ENCODE measurements around the gene JPH3.
"Not testable (repeated sequence)": the region's sequence is repeated elsewhere in the genome, so short reads cannot be mapped to it uniquely, and the experiment has no call there.

Gene JPH3

GRCh38 chr16:87575027-87575804 lies 27.1 kb upstream of the JPH3 start:
- no peak for DNase-seq (ENCODE audit: low read depth in 2 of 2)

DNA sequence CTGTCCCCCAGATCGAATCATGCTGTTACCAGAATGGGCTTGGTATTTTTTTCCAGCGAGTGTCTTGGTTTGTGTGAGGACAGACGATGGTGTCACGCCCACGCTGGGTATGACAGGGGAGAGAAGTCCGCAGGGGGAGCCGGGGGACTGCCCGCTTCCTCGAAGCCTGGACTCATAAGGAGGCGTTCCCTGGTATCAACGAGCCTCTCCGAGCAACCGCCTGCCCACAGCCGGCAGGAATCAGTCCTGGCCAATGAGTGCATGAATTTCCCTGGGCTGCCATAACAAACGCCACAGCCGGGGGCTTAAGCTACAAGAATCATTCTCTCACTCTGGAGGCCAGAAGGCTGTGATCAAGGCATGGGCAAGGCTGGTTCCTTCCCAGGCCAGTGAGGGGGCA lies 26.1 kb upstream of the JPH3 start:
- no peak for DNase-seq (ENCODE audit: low read depth in 2 of 2)

GRCh38 chr16:87578142-87578930 lies 24.0 kb upstream of the JPH3 start:
- not testable (repeated sequence) for DNase-seq (ENCODE audit: low read depth in 2 of 2)

DNA sequence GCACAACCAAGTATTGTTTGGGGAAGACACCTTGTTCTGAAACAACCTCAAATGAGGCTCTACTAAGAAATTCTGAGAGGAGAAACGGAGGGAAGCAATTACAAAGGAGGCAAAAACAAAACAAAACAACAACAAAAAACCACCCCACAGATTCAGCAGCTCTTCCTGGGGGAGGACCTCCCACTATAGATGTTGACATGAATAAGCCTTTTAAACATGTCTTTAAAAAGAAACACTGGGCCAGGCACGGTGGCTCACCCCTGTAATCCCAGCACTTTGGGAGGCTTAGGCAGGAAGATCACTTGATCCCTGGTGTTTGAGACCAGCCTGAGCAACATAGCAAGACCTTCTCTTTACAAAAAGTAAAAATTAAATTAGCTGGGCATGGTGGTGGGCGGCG lies 22.6 kb upstream of the JPH3 start:
- DNase-seq (ENCODE audit: low read depth in 2 of 2), result no peak

GRCh38 chr16:87580855-87581261 lies 21.4 kb upstream of the JPH3 start:
- no peak for DNase-seq (ENCODE audit: low read depth in 2 of 2)

DNA sequence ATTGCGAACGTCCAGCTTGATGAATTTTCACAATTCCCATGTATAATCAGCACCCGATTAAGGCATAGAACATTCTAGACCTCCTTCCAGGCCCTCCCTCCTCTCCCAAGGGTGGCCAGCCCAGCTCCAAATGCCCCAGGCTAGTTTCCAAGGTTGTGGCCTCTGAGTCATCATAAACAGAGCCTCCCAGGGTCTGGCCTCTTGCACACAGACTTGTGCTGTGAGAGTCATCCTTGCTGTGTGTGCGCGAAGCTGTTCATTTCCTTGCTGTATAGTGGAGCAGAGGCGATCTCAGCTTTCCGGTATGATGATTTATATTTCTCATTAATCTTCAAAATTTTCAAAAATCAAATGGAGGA lies 20.5 kb upstream of the JPH3 start:
- no peak for DNase-seq (ENCODE audit: low read depth in 2 of 2)

GRCh38 chr16:87582216-87582965 lies 19.9 kb upstream of the JPH3 start:
- DNase-seq (ENCODE audit: low read depth in 2 of 2), result no peak

- no peak for DNase-seq (ENCODE audit: low read depth in 2 of 2)
Measured at GRCh38 chr16:87582966-87583325, 19.4 kb upstream of the JPH3 start.

- no peak for DNase-seq (ENCODE audit: low read depth in 2 of 2)
Measured at GRCh38 chr16:87583453-87584131, 18.7 kb upstream of the JPH3 start.

DNA sequence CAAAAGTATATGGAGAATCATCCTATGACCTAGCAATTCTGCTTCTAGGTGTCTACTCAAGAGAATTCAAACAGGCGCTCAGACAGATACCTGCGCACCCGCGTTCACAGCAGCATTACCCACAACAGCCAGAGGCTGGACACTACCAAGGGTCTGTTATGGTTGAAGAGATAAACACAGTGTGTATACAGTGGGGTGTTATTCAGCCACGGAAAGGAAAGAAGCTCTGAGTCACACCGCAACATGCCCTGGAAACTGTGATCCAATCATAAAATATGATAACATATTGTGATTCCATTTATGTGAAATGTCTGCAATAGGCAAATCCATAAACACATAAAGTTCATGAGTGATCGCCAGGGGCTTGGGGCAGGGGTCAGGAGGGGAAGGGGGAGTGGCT lies 18.0 kb upstream of the JPH3 start:
- DNase-seq (ENCODE audit: low read depth in 2 of 2), result no peak

GRCh38 chr16:87584975-87585374 lies 17.3 kb upstream of the JPH3 start:
- no peak for DNase-seq (ENCODE audit: low read depth in 2 of 2)

- DNase-seq (ENCODE audit: low read depth in 2 of 2), result no peak
Measured at GRCh38 chr16:87585442-87586200, 16.7 kb upstream of the JPH3 start.

- DNase-seq (ENCODE audit: low read depth in 2 of 2), result no peak
Measured at GRCh38 chr16:87586201-87586782, 16.0 kb upstream of the JPH3 start.

- no peak for DNase-seq (ENCODE audit: low read depth in 2 of 2)
Measured at GRCh38 chr16:87587636-87588035, 14.7 kb upstream of the JPH3 start.

DNA sequence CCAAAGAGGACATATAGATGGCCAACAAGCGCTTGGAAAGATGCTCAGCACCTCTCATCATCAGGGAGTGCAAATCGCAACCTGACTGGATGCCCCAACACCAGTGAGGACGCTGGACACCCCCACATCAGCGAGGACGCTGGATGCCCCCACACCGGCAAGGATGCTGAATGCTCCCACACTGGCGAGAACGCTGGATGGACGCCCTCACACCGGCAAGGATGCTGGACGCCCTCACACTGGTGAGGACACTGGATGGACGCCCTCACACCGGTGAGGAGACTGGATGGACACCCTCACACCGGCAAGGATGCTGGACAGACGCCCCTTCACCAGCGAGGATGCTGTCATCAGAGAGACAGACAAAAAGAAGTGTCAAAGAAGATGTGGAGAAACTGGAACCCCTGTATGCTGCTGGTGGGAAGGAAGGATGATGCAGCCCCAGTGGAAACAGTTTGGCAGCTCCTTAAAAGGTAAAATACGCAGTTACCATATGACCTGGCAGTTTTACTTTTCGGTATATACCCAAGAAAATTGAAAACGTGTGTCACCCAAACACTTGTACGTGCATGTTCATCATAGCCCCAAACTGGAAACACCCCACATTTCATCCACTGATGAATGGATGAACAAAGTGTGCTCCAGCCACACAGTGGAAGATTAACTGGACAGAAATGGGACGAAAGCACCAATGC lies 10.1 kb upstream of the JPH3 start:
- no peak for DNase-seq (ENCODE audit: low read depth in 2 of 2)

DNA sequence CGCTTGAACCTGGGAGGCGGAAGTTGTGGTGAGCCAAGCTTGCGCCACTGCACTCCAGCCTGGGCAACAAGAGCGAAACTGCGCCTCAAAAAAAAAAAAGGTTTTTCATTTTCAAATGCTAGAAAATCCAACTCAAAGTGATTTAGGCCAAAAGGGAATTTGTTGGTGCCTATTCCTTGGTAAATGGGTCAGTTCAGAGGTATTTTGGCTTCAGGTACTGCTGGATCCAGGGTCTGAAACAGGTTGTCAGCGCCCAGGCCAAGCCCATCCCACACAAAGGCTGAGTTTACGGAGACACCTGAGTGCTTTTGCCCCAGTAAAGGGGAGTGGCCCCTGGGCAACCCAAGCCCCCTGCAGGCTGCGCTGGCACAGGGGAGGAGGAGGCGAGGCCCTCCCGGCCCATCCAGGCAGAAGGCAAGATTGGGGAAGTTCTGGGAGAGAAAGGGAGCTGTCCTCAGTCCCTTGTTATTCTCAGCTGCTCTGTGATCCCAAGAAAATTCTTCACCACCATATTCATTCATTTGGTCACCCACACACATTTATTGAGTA lies 8.5 kb upstream of the JPH3 start:
- DNase-seq (ENCODE audit: low read depth in 2 of 2), result no peak

GRCh38 chr16:87595712-87596111 lies 6.6 kb upstream of the JPH3 start:
- no peak for DNase-seq (ENCODE audit: low read depth in 2 of 2)

GRCh38 chr16:87597324-87597830 lies 4.9 kb upstream of the JPH3 start:
- DNase-seq (ENCODE audit: low read depth in 2 of 2), result no peak

DNA sequence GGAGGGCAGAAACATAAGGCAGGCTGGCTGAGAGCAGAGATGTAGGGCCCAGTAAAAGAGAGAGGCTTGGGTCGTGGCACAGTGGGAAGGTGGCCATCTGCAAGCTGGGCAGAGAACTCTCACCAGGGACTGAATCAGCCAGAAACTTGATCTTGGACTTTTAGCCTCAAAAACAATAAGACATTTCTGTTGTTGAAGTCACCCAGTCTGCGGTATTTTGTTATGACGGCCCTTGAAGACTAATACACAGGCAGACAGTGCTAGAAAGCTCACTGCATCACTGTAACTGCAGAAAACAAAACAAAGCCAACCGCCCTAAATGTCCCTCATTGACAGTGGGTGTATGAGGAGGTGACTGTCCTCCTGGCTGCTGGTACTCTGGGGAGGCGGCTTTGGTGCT lies 3.9 kb upstream of the JPH3 start:
- DNase-seq (ENCODE audit: low read depth in 2 of 2), result no peak

GRCh38 chr16:87600246-87600645 lies 2.1 kb upstream of the JPH3 start:
- DNase-seq (ENCODE audit: low read depth in 2 of 2), result no peak

Data from stimulated activated CD8-positive, alpha-beta memory T cell treated with anti-CD3 and anti-CD28 coated beads, Interleukin-7, amount 100 ng/mL, for 4 hours (primary cell).